CD4-positive, alpha-beta memory T cell (primary cell): ENCODE data around the gene CNN3. TPM values are rescaled to one million over a fixed set of nuclear protein-coding genes. Genes with fewer than 3 reads are reported as not detected.

Experiments
- CTCF ChIA-PET: fragments of 350-600 bp; sonication (Branson Sonifier 250); formaldehyde crosslinking; loops from one replicate; lab custom pipeline; 2021; ENCODE audit warnings: inconsistent platforms; ENCODE audit not compliant: partially characterized antibody; lab: Charles Lee
- POLR2A ChIA-PET: fragments of 350-600 bp; sonication (Branson Sonifier 250); formaldehyde crosslinking; loops from one replicate; lab custom pipeline; 2021; ENCODE audit not compliant: partially characterized antibody; lab: Charles Lee
- DNase-seq, 5 donors: peaks; one replicate each; pipeline versions ENCODE4 v3.0.0 to v3.0.0-alpha.2; 2020 to 2022; ENCODE audit warnings: mixed read lengths in 1 of 5
- H3K27ac ChIP-seq: one replicate; pipeline ENCODE4 v1.7.0; 2013; ENCODE audit warnings: low read depth, low read length
- H3K27me3 ChIP-seq: 2 replicates; pipeline ENCODE4 v1.7.0; 2013; ENCODE audit warnings: mild to moderate bottlenecking, low read length, moderate library complexity; ENCODE audit not compliant: insufficient read depth
- H3K36me3 ChIP-seq: 2 replicates; pipeline ENCODE4 v1.7.0; 2013; ENCODE audit warnings: mild to moderate bottlenecking, low read length, moderate library complexity; ENCODE audit not compliant: insufficient read depth
- H3K4me1 ChIP-seq: 2 replicates; pipeline ENCODE4 v1.7.0; 2013; ENCODE audit warnings: mild to moderate bottlenecking, low read length, moderate library complexity; ENCODE audit not compliant: insufficient read depth
- H3K4me3 ChIP-seq, 2 donors: one replicate each; pipeline ENCODE4 v1.7.0; 2013; ENCODE audit warnings: low read length in 2 of 2, mild to moderate bottlenecking in 1 of 2
- H3K9me3 ChIP-seq, 2 donors: one replicate each; pipeline ENCODE4 v1.7.0; 2013; ENCODE audit warnings: low read length in 2 of 2, control low read depth in 1 of 2; ENCODE audit not compliant: control insufficient read depth in 1 of 2
- H3K27ac Mint-ChIP-seq, 7 donors: one replicate each; pipeline ENCODE4 v1.8.0; 2020 to 2021; ENCODE audit warnings: mixed read lengths in 7 of 7, mild to moderate bottlenecking in 6 of 7, inconsistent platforms in 3 of 7, moderate library complexity in 3 of 7
- H3K27me3 Mint-ChIP-seq, 2 donors: one replicate each; pipeline ENCODE4 v1.8.0; 2020 to 2021; ENCODE audit warnings: mixed read lengths in 2 of 2
- H3K36me3 Mint-ChIP-seq, 2 donors: one replicate each; pipeline ENCODE4 v1.8.0; 2020 to 2021; ENCODE audit warnings: mixed read lengths in 2 of 2, inconsistent platforms in 1 of 2, mild to moderate bottlenecking in 1 of 2
- H3K4me1 Mint-ChIP-seq, 4 donors: one replicate each; pipeline ENCODE4 v1.8.0; 2020 to 2021; ENCODE audit warnings: mixed read lengths in 4 of 4, mild to moderate bottlenecking in 1 of 4
- H3K4me3 Mint-ChIP-seq, 8 donors: one replicate each; pipeline ENCODE4 v1.8.0; 2020 to 2021; ENCODE audit warnings: mixed read lengths in 8 of 8, mild to moderate bottlenecking in 7 of 8, moderate library complexity in 6 of 8, inconsistent platforms in 3 of 8
- H3K9me3 Mint-ChIP-seq, 8 donors: one replicate each; pipeline ENCODE4 v1.8.0; 2020 to 2021; ENCODE audit warnings: mixed read lengths in 8 of 8, mild to moderate bottlenecking in 5 of 8, inconsistent platforms in 3 of 8, moderate library complexity in 1 of 8
- intact Hi-C: fragments of 100-400 bp; cut with micrococcal nuclease; formaldehyde crosslinking; loops from one replicate; pipeline ENCODE4 v1.15.1; 2023
- polyA plus RNA-seq, 2 donors: library from polyadenylated mRNA; unstranded; fragments of 300-500 nt; fragmentation: Illumina TruSeq; gene quantifications; one replicate each; pipeline ENCODE4 v1.2.3, GENCODE V29; 2021
- total RNA-seq, 2 experiments: library from RNA; stranded (reverse); gene quantifications; one replicate each; pipeline ENCODE4 v1.2.3, GENCODE V29; 2021

CNN3 gene
- total and polyA plus RNA-seq, 4 experiments from 2014 or later, result 1.9 to 3.2 (median 2.4) TPM

DNA sequence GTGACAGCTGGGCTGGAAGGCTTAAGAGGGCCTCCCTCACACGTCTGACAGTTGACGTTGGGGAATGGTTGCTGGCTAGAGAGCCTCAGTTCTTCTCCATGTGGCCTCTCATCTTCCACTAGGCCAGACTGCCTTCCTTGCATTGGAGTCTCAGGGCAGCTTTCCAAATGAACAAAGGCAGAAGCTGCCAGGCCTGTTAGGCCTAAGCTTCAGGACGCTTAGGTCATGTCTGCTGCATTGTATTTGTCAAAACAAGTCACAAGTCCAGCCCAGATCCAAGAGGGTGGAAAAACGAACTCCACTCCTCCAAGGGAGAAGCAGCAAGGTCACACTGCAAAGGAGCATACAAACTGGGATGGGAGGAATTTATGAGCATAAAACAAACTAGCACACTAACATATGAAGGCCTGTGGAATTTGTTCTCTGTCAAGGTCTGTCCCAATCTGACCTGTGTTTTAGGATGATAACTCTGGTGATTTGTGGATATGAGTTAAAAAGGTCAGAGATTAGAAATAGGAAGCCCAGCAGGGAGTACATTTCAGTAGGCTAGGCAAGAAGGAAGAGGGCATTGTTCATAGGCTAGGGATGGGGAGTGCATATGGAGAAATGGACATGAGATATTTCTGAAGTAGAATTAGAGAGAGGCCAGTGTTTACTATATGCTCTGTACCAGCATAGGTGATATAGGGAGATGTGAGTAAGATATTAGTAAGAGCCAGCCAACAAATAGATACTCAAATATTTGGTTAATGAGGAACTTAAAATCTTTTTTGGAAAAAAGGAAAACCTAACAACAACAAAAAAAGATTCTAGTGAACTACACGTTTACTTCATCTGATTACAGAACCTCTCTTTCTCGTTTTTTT lies 29.1 kb upstream of the CNN3 start:
- CTCF ChIA-PET, result interaction anchor here (0.6 kb wide), 1 partner anchor 838 kb away, joined by 3 read pairs; no protein-coding TSS in a partner anchor
- POLR2A ChIA-PET, result no interaction called here
- no peaks in the 10 kb centered on the region for H3K9me3 ChIP-seq

DNA sequence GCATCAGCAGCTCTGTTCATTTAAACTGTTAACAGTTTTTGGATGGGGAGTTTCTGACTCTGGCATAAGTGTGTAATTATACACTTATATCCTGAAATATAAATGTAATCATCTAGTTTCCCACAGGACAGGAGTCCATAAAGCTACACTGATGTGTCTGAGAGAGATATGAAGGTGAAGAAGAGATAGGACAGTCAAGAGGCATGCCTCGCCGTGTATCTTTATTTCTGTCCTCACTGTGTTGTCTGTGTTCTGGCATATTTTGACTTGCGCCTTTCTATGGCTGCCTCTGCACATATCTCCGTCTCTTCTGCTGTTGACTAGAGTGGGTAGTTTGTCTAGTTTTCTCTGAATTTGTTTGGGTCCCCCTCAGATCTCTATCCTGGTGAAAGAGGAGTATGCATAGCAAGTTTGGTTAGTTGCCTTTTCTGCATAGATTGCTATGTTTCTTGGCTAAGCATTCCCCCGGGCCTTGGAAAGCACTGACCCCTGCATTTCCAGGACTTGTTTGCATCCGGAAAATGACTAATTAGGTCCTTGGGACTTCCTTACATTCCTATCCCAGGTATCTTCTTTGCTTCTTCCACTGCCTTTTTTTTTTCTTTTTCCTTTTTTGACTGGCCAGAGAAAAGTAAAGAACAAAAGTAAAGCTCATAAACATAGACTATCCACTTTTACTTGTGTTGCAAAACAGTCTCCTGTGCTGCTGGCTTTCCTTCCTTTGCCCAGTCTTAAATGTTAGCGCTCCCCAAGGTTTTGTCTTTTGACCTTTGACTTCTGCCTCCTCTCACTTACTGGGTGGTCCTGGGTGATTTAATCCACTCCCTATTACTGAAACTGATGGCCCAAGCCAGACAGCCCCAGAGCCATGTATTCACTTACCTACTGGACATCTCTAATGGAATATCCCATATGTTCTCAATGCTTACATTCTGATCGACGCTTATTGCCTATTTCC lies 27.6 kb upstream of the CNN3 start:
- DNase-seq, result no peak
- Histone ChIP-seq H3K4me3 (no peak overlapping the region), H3K27me3 (no peaks in the 10 kb centered on the region), H3K36me3 (no peaks in the 10 kb centered on the region), H3K27ac (no peak overlapping the region), H3K4me1 (no peaks in the 10 kb centered on the region), H3K9me3 (no peaks in the 10 kb centered on the region)
- CTCF ChIA-PET, result interaction anchor here (1.3 kb wide), 1 partner anchor 279 kb away, joined by 3 read pairs; the partner anchor contains the start of gene RWDD3
- H3K9me3 Mint-ChIP-seq, result no peaks in the 10 kb centered on the region
- H3K27ac Mint-ChIP-seq, result no peak overlapping the region
- POLR2A ChIA-PET, result no interaction called here
- H3K36me3 Mint-ChIP-seq, result no peaks in the 10 kb centered on the region
- no peaks in the 10 kb centered on the region for H3K4me1 Mint-ChIP-seq
- no peaks in the 10 kb centered on the region for H3K27me3 Mint-ChIP-seq
- intact Hi-C loops, result no loop called here
- no peak overlapping the region for H3K4me3 Mint-ChIP-seq

More for the DNA sequence above, 29.1 kb upstream of the CNN3 start:
- Histone ChIP-seq H3K36me3 (no peaks in the 10 kb centered on the region), H3K4me3 (no peak overlapping the region), H3K4me1 (no peaks in the 10 kb centered on the region), H3K27ac (no peak overlapping the region), H3K27me3 (no peaks in the 10 kb centered on the region)
- H3K4me1 Mint-ChIP-seq, result no peaks in the 10 kb centered on the region
- DNase-seq, result no peak
- H3K36me3 Mint-ChIP-seq, result no peaks in the 10 kb centered on the region
- intact Hi-C loops, result no loop called here
- no peaks in the 10 kb centered on the region for H3K27me3 Mint-ChIP-seq
- no peaks in the 10 kb centered on the region for H3K9me3 Mint-ChIP-seq
- H3K4me3 Mint-ChIP-seq, result no peak overlapping the region
- H3K27ac Mint-ChIP-seq, result no peak overlapping the region

DNA sequence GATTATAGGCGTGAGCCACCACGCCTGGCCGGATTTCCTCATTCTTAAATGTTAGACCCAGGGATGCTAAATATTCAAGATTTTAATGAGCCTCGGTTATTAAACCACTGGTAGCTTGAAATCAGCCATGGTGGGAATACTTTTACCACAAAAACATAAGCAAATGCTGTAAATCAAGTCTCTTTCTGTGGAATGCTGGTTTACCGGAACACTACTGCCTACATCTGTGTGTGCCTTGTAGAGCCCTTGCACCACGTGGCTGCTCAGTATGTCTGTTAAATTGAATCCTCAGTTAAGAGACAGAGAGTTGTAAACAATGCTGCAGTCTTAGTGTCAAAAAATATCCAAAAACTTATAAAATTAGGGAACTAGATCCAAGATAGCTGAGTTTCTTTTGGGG lies 26.8 kb upstream of the CNN3 start:
- H3K4me1 Mint-ChIP-seq, result no peaks in the 10 kb centered on the region
- Histone ChIP-seq H3K36me3 (no peaks in the 10 kb centered on the region), H3K27me3 (no peaks in the 10 kb centered on the region), H3K9me3 (no peaks in the 10 kb centered on the region), H3K4me3 (no peak overlapping the region), H3K27ac (no peak overlapping the region), H3K4me1 (no peaks in the 10 kb centered on the region)
- H3K27me3 Mint-ChIP-seq, result no peaks in the 10 kb centered on the region
- no peak overlapping the region for H3K27ac Mint-ChIP-seq
- CTCF ChIA-PET, result interaction anchor here (0.6 to 1.3 kb wide), 2 partner anchors 10 to 280 kb away, joined by 3 read pairs; partner anchors contain the start of gene RWDD3
- DNase-seq, result no peak
- POLR2A ChIA-PET, result no interaction called here
- intact Hi-C loops, result no loop called here
- H3K36me3 Mint-ChIP-seq, result no peaks in the 10 kb centered on the region
- no peak overlapping the region for H3K4me3 Mint-ChIP-seq
- H3K9me3 Mint-ChIP-seq, result no peaks in the 10 kb centered on the region

DNA sequence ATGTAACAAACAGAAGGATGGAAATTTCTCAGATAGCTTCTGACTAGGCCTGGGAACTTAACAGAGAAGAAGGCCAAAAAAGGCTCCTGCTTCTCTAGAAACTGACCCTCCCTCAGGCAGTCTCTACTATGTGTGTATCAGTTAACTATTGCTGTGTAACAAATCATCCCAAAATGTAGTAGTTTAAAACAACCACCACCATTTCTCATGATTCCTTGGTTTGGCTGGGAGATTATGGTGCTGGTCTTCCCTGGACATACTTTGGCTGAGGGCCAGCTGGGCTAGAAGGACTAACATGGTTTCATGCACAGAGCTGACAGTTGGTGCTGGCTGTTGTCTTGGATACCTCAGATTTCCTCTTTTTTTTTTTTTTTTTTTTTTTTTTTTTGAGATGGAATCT lies 26.2 kb upstream of the CNN3 start:
- Histone ChIP-seq H3K27me3 (no peaks in the 10 kb centered on the region), H3K27ac (no peak overlapping the region), H3K36me3 (no peaks in the 10 kb centered on the region), H3K4me3 (no peak overlapping the region), H3K9me3 (no peaks in the 10 kb centered on the region), H3K4me1 (no peaks in the 10 kb centered on the region)
- POLR2A ChIA-PET, result no interaction called here
- Mint-ChIP-seq H3K27me3 (no peaks in the 10 kb centered on the region), H3K9me3 (no peaks in the 10 kb centered on the region), H3K27ac (no peak overlapping the region), H3K4me1 (no peaks in the 10 kb centered on the region), H3K36me3 (no peaks in the 10 kb centered on the region), H3K4me3 (no peak overlapping the region)
- intact Hi-C loops, result no loop called here
- no peak for DNase-seq
- CTCF ChIA-PET, result interaction anchor here (0.7 to 1.3 kb wide), 2 partner anchors 8 to 281 kb away, joined by 3 read pairs; partner anchors contain the start of gene RWDD3

DNA sequence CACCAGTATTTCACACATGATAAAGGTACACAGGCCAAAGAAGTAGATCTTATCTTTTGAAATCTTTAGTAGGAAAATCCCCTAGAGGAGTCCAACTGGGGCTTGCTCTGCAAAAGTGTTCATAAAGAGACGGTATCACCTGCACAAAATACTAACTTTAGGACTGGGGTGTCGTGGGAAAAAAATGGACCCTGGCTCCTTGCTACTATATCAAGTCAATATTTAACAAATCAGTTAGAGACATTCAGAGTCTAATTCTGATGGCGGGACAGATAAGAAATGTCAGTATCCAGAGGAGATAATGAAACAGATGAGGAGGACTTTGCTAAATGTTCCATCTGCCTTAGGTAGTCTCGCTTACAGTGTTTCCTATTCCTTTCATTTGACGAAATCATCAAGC lies 25.6 kb upstream of the CNN3 start:
- H3K27ac Mint-ChIP-seq, result peak overlapping the region in 1 of 7 donors; percentile 25
- no peak overlapping the region for H3K27ac ChIP-seq
- H3K27me3 ChIP-seq, result no peaks in the 10 kb centered on the region
- no peak overlapping the region for H3K4me3 Mint-ChIP-seq
- intact Hi-C loops, result no loop called here
- H3K36me3 ChIP-seq, result no peaks in the 10 kb centered on the region
- no peak for DNase-seq
- H3K36me3 Mint-ChIP-seq, result no peaks in the 10 kb centered on the region
- H3K4me1 Mint-ChIP-seq, result no peaks in the 10 kb centered on the region
- H3K27me3 Mint-ChIP-seq, result no peaks in the 10 kb centered on the region
- H3K9me3 ChIP-seq, result no peaks in the 10 kb centered on the region
- H3K9me3 Mint-ChIP-seq, result no peaks in the 10 kb centered on the region
- H3K4me3 ChIP-seq, result no peak overlapping the region
- CTCF ChIA-PET, result no interaction called here
- no peaks in the 10 kb centered on the region for H3K4me1 ChIP-seq
- POLR2A ChIA-PET, result no interaction called here

DNA sequence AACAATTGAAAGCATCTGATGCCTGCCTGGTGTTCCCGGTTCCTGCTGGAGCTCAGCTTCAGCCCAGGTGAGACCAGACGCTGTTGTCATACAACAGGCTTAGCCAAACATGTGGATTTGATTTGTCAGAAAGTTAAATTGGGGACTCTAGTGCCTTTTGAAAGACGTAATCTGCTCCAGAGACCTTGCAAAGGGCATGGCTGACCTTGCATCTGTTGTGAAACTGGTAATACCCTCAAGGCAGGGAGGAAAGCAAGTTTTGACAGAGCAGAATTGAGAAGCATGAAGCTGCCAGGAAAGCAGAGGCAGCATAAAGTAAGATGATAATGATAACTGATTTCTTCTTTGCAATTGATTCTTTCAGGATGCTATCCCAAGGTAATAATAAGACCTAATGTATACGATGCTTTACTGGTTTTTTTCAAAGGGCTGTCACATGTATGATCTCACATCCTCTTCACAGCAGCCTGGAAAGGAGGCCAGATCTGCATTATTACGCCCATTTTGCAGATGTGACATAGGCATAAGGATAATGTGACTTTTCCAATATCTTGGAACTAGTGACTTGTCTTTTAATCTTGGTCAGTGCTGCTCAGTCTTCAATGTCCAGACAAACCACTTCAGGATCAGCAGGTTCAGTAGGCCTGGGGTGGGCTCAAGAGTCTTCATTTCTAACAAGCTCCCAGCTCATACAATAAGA lies 24.7 kb upstream of the CNN3 start:
- Mint-ChIP-seq H3K36me3 (no peaks in the 10 kb centered on the region), H3K4me1 (no peaks in the 10 kb centered on the region), H3K4me3 (no peak overlapping the region), H3K9me3 (no peaks in the 10 kb centered on the region), H3K27ac (no peak overlapping the region), H3K27me3 (no peaks in the 10 kb centered on the region)
- no peak overlapping the region for H3K4me3 ChIP-seq
- H3K36me3 ChIP-seq, result no peaks in the 10 kb centered on the region
- H3K27me3 ChIP-seq, result no peaks in the 10 kb centered on the region
- H3K4me1 ChIP-seq, result no peaks in the 10 kb centered on the region
- no peaks in the 10 kb centered on the region for H3K9me3 ChIP-seq
- intact Hi-C loops, result no loop called here
- ChIA-PET CTCF (no interaction called here), POLR2A (no interaction called here)
- no peak for DNase-seq
- no peak overlapping the region for H3K27ac ChIP-seq
